M059J (cell line): ENCODE data around the gene ARHGEF11. TPM values are rescaled to one million over a fixed set of nuclear protein-coding genes. Genes with fewer than 3 reads are reported as not detected.

Source experiments
- DNase-seq: peaks from one replicate; pipeline ENCODE4 v3.0.0-alpha.2; 2012; ENCODE audit warnings: low read depth
- total RNA-seq: library from RNA; depleted of rRNA; stranded (reverse); fragments of >200 nt; shearing (Covaris generic); gene quantifications from 2 replicates; pipeline ENCODE4 v1.2.3, GENCODE V29; 2014; rRNA removed

Gene ARHGEF11
- total RNA-seq, 1 experiment from 2014 or later: 17.1 TPM

- DNase-seq: peak; percentile 95
These were observed 149.0 kb downstream of the ARHGEF11 start for GRCh38 chr1:156896490-156897033.

- DNase-seq: no peak
These were observed 149.6 kb downstream of the ARHGEF11 start for GRCh38 chr1:156895927-156896326.

- DNase-seq: peak; percentile 58
These were observed 150.1 kb downstream of the ARHGEF11 start for GRCh38 chr1:156895455-156895812.

DNA sequence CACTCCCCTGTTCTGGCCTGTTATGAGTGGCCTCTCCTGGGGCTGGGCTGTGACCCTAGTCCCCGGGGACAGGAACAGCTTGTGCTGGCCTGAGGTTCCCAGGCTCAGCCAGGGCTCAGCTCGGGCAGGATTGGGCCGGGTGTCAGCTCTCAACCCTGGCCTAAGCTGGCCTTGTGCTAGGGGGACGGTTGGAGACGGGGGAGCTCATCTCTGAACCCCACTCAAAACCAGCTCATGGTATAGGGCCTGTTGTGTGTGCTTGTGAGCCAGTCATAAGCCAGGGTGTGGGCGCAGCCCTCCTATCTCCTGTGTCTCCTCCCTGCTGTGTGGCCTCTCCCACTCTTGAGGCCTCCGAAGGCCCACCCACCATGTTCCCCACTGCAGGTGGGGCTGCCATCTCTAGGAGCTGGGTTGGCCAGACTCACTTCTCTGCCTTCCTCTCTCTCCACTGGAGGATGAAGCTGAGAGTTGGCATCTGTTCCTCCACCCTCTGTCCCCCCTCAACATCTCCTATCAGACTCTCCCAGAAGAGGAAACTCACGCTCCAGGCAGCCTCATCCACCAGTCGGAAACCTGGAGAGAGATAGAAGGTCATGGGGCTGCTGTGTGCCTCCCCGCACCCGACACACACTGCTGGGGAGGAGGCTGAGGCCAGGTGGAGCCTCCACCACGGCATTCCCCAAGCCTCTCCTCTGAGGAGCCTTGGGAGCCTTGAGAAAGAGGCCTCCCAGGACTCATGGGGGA is 150.7 kb downstream of the ARHGEF11 start:
- DNase-seq: no peak

GRCh38 chr1:156894001-156894400 is 151.5 kb downstream of the ARHGEF11 start:
- DNase-seq: no peak

DNA sequence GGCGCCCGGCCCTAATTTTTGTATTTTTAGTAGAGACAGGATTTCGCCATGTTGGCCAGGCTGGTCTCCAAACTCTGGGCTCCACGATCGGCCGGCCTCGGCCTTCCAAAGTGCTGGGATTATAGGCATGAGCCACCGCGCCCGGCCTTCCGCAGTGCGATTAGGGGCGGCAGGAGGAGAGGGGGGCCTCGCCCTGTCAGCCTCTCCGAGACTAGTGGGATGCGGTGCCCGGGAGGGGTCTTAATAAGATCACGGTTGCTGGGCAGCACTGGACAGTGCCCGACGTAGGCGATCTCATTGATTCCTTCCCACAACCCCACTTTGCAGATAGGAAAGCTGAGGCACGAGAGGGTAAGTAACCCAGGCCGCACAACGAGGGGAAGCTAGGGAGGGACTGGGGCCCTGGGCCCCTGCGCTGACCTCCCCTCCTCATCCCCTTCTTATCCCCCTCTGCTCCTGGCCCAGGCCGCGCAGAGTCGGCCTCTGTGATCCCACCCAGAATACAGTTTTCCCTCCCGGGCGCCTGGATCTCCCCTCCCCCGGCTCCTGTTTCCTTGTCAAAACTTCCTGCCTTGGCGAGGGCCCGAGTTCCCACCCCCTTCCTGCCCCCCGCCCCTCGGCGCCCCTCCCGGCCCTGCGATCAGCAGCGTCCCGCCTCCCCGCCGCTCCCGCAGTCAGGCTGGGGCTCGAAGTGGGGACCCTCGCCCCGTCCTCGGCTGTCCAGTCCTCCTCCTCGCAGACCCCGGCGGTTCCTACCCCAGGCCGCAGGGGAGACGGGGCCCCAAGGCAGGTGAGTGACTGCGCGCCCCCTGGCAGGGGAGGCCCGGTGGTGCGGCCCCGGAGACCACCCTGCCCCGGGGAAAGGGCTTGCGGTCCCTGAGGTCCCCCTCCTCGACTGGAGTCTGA is 152.2 kb downstream of the ARHGEF11 start, which contains the start of gene PEAR1:
Gene PEAR1 (plus strand): TSS at position 671 of the 906 bp plus-strand sequence. CDS start 10,209 bp downstream, outside the sequence.
- DNase-seq: no peak

GRCh38 chr1:156892190-156893047 is 153.1 kb downstream of the ARHGEF11 start:
- DNase-seq: peak; percentile 78

GRCh38 chr1:156889802-156890580 is 155.6 kb downstream of the ARHGEF11 start:
- peak; percentile 77 for DNase-seq

- DNase-seq: no peak
These were observed 157.8 kb downstream of the ARHGEF11 start for GRCh38 chr1:156887734-156888133.

- no peak for DNase-seq
These were observed 158.2 kb downstream of the ARHGEF11 start for GRCh38 chr1:156887317-156887716.

DNA sequence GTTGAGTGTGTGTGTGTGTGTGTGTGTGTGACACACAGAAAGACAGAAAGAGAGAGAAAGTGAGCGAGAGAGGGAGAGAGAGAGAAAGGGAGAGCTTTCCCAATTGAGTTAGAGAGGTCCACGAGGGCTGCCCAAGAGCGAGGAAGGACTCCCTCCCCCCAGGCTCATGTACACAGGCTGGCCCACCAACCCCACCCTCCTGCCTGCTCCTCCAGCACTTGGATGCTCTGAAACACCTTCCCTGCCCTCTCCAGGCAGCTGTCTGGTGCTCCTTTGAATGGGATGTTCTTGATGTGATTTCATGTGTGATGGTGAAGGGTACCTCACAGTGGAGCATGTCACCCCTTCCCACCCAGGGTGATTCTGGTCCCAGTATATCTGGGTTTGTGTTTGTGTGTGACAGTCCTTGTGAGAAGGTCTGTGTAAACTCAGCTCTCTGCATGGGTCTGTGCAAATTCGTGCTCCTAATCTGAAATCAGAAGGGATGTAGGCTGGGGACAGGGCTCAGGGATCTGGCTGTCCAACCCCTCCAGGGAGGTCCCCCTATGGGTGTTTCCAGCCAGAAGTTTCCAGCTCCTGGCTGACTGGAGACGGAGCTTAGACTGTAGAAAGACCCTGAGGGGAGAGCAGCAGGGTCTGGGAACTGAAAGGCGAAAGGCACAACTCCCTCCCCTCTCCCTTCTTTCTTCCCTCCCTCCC is 158.8 kb downstream of the ARHGEF11 start:
- DNase-seq: no peak

- no peak for DNase-seq
These were observed 159.6 kb downstream of the ARHGEF11 start for GRCh38 chr1:156885880-156886355.

GRCh38 chr1:156885314-156885713 is 160.2 kb downstream of the ARHGEF11 start:
- no peak for DNase-seq

Other genes with a start within 250 kb of the ARHGEF11 start
- 0.71 TPM in 1 of 2 replicates, not detected in the other for gene SH2D2A, start 228.9 kb downstream of the ARHGEF11 start, total RNA-seq
- gene INSRR, start 186.6 kb downstream of the ARHGEF11 start, total RNA-seq: not detected in 2 replicates
- gene NTRK1, start 184.9 kb downstream of the ARHGEF11 start, total RNA-seq: not detected in 2 replicates
- gene PEAR1, start 152.0 kb downstream of the ARHGEF11 start, total RNA-seq: 0.32 and 0.34 TPM in 2 replicates
- not detected in 2 replicates for gene LRRC71, start 125.1 kb downstream of the ARHGEF11 start, total RNA-seq
- not detected in 2 replicates for gene ETV3L, start 54.1 kb upstream of the ARHGEF11 start, total RNA-seq
- gene ETV3, start 92.7 kb upstream of the ARHGEF11 start, total RNA-seq: 8.2 and 8.8 TPM in 2 replicates